ENCODE data around the gene INPP5J. TPM values are rescaled to one million over a fixed set of nuclear protein-coding genes. Genes with fewer than 3 reads are reported as not detected.

INPP5J gene
- polyA plus RNA-seq, 1 donor from 2014 or later: 3.7 TPM

DNA sequence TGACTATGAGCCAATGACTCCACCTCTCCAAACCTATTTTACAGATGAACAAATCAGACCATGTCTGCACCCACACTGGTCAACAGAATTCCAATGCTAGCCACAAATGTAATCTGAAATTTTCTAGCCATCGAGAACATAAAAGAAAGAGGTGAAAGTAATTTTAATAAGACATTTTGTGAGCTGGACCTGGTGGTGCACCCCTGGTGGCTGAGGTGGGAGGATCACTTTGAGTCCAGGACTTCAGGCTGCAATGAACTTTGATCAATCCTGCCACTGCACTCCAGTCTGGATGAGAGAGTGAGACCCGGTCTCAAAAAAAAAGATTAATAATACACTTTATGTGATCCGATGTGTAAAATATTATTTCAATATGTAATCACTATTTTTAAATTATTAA is 27.8 kb downstream of the INPP5J start:
- no peaks in the 10 kb centered on the region for H3K9me2 ChIP-seq (ENCODE audit: insufficient read depth, low read length)
- no peak overlapping the region for H2AFZ ChIP-seq (ENCODE audit: low read depth, low read length)
- H3K9me3 ChIP-seq (ENCODE audit: low read length): no peaks in the 10 kb centered on the region
- no peaks in the 10 kb centered on the region for H3K27me3 ChIP-seq (ENCODE audit: insufficient read depth, low read depth, low read length)
- H3K36me3 ChIP-seq (ENCODE audit: insufficient read depth, low read length): no peaks in the 10 kb centered on the region
- TF ChIP-seq EP300 (conservative IDR thresholded peaks at IDR 0.05; ENCODE audit: poor library complexity, severe bottlenecking): no peak
- no peak for TF ChIP-seq POLR2AphosphoS5 (IDR thresholded peaks at IDR 0.05)
- TF ChIP-seq TAF1 (IDR thresholded peaks at IDR 0.05; ENCODE audit: low read depth): no peak
- TF ChIP-seq RAD21 (conservative IDR thresholded peaks at IDR 0.05): no peak
- no peak for TF ChIP-seq EZH2 (IDR thresholded peaks at IDR 0.05; ENCODE audit: borderline replicate concordance, insufficient read depth, low read length, poor library complexity, severe bottlenecking)
- no peak for TF ChIP-seq SMC3 (conservative IDR thresholded peaks at IDR 0.05; ENCODE audit: poor library complexity)
- no peak for TF ChIP-seq MXI1 (conservative IDR thresholded peaks at IDR 0.05; ENCODE audit: poor library complexity, severe bottlenecking)
- H3F3A ChIP-seq (ENCODE audit: insufficient read depth, low read length, poor library complexity, severe bottlenecking): no peaks in the 10 kb centered on the region
- H3K4me2 ChIP-seq (ENCODE audit: low read length): no peak overlapping the region
- no peak overlapping the region for H3K9ac ChIP-seq (ENCODE audit: low read length)
- H3K79me2 ChIP-seq (replicated peaks; ENCODE audit: insufficient read depth, low read length): no peaks in the 10 kb centered on the region
- no peak overlapping the region for H3K4me3 ChIP-seq (ENCODE audit: low read length)
- H4K20me1 ChIP-seq (ENCODE audit: insufficient read depth): no peaks in the 10 kb centered on the region
- no peak overlapping the region for H3K27ac ChIP-seq (ENCODE audit: low read length)

DNA sequence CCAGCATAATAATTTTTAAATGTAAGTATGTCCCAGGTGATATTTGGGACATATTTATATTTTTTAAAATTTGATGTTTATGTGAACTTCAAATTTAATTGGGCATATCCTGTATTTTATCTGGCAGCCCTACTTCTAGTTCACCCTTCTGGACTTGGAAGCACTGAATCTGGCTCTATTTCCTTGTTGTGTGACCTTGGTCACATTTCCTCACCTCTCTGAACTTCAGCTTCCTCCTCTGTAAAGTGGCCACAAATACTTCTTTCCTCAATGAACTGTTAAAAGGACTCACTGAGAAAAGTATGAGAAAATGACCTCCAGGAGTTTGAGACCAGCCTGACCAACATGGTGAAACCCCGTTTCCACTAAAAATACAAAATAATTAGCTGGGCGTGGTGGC is 29.1 kb downstream of the INPP5J start:
- Histone ChIP-seq H3K27ac (ENCODE audit: low read length) (no peak overlapping the region), H3K79me2 (replicated peaks; ENCODE audit: insufficient read depth, low read length) (no peaks in the 10 kb centered on the region), H3K9me2 (ENCODE audit: insufficient read depth, low read length) (no peaks in the 10 kb centered on the region), H3F3A (ENCODE audit: insufficient read depth, low read length, poor library complexity, severe bottlenecking) (no peaks in the 10 kb centered on the region), H3K4me2 (ENCODE audit: low read length) (no peak overlapping the region), H3K9me3 (ENCODE audit: low read length) (no peaks in the 10 kb centered on the region), H3K4me3 (ENCODE audit: low read length) (no peak overlapping the region), H2AFZ (ENCODE audit: low read depth, low read length) (no peak overlapping the region), H4K20me1 (ENCODE audit: insufficient read depth) (no peaks in the 10 kb centered on the region), H3K36me3 (ENCODE audit: insufficient read depth, low read length) (no peaks in the 10 kb centered on the region), H3K27me3 (ENCODE audit: insufficient read depth, low read depth, low read length) (no peaks in the 10 kb centered on the region), H3K9ac (ENCODE audit: low read length) (no peak overlapping the region)
- no peak for TF ChIP-seq SMC3 (conservative IDR thresholded peaks at IDR 0.05; ENCODE audit: poor library complexity)

- H4K20me1 ChIP-seq (ENCODE audit: insufficient read depth): no peaks in the 10 kb centered on the region
- H3K9ac ChIP-seq (ENCODE audit: low read length): no peak overlapping the region
- TF ChIP-seq TAF1 (IDR thresholded peaks at IDR 0.05; ENCODE audit: low read depth) (no peak), RAD21 (conservative IDR thresholded peaks at IDR 0.05) (no peak), POLR2AphosphoS5 (IDR thresholded peaks at IDR 0.05) (no peak), SMC3 (conservative IDR thresholded peaks at IDR 0.05; ENCODE audit: poor library complexity) (no peak), EZH2 (IDR thresholded peaks at IDR 0.05; ENCODE audit: borderline replicate concordance, insufficient read depth, low read length, poor library complexity, severe bottlenecking) (no peak), MXI1 (conservative IDR thresholded peaks at IDR 0.05; ENCODE audit: poor library complexity, severe bottlenecking) (no peak), EP300 (conservative IDR thresholded peaks at IDR 0.05; ENCODE audit: poor library complexity, severe bottlenecking) (no peak)
- TF ChIP-seq, protein P1, sequence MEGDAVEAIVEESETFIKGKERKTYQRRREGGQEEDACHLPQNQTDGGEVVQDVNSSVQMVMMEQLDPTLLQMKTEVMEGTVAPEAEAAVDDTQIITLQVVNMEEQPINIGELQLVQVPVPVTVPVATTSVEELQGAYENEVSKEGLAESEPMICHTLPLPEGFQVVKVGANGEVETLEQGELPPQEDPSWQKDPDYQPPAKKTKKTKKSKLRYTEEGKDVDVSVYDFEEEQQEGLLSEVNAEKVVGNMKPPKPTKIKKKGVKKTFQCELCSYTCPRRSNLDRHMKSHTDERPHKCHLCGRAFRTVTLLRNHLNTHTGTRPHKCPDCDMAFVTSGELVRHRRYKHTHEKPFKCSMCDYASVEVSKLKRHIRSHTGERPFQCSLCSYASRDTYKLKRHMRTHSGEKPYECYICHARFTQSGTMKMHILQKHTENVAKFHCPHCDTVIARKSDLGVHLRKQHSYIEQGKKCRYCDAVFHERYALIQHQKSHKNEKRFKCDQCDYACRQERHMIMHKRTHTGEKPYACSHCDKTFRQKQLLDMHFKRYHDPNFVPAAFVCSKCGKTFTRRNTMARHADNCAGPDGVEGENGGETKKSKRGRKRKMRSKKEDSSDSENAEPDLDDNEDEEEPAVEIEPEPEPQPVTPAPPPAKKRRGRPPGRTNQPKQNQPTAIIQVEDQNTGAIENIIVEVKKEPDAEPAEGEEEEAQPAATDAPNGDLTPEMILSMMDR (IDR thresholded peaks at IDR 0.05; ENCODE audit: poor library complexity, severe bottlenecking): no peak
- TF ChIP-seq, protein P2, sequence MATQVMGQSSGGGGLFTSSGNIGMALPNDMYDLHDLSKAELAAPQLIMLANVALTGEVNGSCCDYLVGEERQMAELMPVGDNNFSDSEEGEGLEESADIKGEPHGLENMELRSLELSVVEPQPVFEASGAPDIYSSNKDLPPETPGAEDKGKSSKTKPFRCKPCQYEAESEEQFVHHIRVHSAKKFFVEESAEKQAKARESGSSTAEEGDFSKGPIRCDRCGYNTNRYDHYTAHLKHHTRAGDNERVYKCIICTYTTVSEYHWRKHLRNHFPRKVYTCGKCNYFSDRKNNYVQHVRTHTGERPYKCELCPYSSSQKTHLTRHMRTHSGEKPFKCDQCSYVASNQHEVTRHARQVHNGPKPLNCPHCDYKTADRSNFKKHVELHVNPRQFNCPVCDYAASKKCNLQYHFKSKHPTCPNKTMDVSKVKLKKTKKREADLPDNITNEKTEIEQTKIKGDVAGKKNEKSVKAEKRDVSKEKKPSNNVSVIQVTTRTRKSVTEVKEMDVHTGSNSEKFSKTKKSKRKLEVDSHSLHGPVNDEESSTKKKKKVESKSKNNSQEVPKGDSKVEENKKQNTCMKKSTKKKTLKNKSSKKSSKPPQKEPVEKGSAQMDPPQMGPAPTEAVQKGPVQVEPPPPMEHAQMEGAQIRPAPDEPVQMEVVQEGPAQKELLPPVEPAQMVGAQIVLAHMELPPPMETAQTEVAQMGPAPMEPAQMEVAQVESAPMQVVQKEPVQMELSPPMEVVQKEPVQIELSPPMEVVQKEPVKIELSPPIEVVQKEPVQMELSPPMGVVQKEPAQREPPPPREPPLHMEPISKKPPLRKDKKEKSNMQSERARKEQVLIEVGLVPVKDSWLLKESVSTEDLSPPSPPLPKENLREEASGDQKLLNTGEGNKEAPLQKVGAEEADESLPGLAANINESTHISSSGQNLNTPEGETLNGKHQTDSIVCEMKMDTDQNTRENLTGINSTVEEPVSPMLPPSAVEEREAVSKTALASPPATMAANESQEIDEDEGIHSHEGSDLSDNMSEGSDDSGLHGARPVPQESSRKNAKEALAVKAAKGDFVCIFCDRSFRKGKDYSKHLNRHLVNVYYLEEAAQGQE (IDR thresholded peaks at IDR 0.05; ENCODE audit: borderline replicate concordance): no peak
- no peak overlapping the region for H2AFZ ChIP-seq (ENCODE audit: low read depth, low read length)
- H3K27me3 ChIP-seq (ENCODE audit: insufficient read depth, low read depth, low read length): no peaks in the 10 kb centered on the region
- H3K4me3 ChIP-seq (ENCODE audit: low read length): no peak overlapping the region
- no peaks in the 10 kb centered on the region for H3K9me2 ChIP-seq (ENCODE audit: insufficient read depth, low read length)
- no peaks in the 10 kb centered on the region for H3F3A ChIP-seq (ENCODE audit: insufficient read depth, low read length, poor library complexity, severe bottlenecking)
- H3K79me2 ChIP-seq (replicated peaks; ENCODE audit: insufficient read depth, low read length): no peaks in the 10 kb centered on the region
- no peaks in the 10 kb centered on the region for H3K9me3 ChIP-seq (ENCODE audit: low read length)
- no peak overlapping the region for H3K4me2 ChIP-seq (ENCODE audit: low read length)
- no peak overlapping the region for H3K27ac ChIP-seq (ENCODE audit: low read length)
- no peaks in the 10 kb centered on the region for H3K36me3 ChIP-seq (ENCODE audit: insufficient read depth, low read length)
These were observed 30.6 kb downstream of the INPP5J start for GRCh38 chr22:31153357-31153756.
